ENCODE measurements around the gene TRANK1.
"Not testable (repeated sequence)": the region's sequence is repeated elsewhere in the genome, so short reads cannot be mapped to it uniquely, and the experiment has no call there.

Gene TRANK1

DNA sequence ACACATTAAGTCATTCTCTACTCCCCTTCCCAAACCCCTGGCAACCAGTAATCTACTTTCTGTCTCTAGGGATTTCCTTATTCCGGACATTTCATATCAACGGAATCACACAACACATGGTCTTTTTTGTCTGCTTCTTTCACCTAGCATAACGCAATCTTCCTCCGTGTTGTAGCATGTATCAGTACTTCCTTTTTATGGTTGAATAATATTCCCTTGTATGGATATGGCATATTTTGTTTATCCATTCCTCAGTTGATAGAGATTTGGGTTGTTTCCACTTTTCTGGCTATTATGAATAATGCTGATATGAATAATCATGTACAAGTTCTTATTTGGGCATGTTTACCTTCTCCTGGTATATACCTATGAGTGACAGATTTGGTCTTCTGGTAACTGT is 63.1 kb downstream of the TRANK1 start:
- DNase-seq, result no peak

- DNase-seq, result not testable (repeated sequence)
These were observed 65.0 kb downstream of the TRANK1 start for GRCh38 chr3:36879842-36880241.

GRCh38 chr3:36877930-36878685 is 66.7 kb downstream of the TRANK1 start:
- no peak for DNase-seq

DNA sequence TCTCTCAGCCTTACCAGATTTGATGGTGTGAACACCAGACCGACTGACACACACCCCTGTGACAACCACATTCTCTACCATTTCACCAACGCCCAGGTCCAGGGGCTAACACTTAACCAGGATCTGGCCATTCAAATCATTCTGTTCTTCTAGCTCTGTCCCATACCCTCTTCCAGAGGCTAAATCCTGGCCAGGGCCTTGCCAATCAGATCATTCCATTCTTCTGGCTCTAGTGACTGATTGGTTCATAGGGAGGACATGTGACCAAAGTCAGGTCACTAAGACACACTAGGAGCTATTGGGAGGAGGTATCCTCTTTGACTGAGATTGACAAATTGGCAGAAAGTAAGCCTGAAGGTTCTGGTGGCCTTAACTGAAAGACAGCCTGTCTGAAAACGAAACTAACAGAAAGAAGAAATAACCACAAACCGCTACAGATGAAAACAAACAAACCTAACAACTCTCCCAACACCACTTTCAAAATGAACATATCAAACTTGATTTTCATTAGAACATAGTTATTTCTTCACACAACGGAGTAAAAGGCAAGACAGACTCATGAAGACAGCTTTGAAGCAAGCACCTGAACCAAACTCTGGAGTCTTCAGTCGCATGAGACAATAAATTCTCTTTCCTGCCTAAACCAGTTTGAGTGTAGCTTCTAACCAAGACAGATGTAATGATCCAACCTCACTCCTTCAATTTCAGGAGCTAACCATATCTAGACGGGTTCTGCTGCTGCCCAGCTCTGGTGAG is 68.5 kb downstream of the TRANK1 start:
- DNase-seq, result no peak

DNA sequence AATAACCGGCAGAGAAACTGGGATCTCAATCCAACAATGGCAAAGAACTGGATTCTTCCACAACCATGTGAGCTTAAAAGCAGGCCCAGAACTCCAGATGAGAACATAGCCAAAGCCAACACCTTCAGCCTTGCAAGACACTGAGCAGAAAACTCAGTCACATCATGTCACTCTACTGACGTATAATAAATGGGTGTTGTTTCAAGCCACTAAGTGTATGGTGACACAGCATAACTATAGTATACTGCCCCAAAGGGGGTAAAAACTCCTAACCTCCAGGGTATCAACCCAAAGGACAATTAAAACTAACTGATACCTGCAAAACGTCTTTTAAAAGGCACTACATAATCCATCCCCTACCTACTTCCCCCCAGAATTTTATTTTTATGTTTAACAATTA is 69.5 kb downstream of the TRANK1 start:
- no peak for DNase-seq

DNA sequence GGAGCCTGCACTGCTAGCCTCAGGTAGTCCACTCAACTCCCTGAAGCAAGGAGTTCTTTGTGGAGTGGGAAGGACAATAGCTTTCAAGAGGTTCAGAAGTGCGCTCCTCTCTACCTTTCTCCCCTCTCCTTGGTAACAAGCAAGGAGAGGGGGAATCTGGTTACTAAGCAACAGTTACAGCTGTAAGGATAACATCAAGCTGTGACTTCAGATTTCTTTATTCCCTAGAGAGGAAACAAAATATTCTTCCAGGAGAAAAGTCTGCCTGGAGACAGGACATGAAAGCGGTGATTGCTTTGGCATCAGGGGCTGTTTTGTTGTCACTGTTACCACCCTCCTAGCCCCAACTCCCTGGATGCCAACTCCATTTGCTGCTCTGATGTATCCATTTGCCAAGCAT is 70.4 kb downstream of the TRANK1 start:
- DNase-seq, result no peak

- DNase-seq, result no peak
These were observed 73.3 kb downstream of the TRANK1 start for GRCh38 chr3:36871379-36872126.

GRCh38 chr3:36868614-36869436 is 76.0 kb downstream of the TRANK1 start:
- DNase-seq, result peak; percentile 36

DNA sequence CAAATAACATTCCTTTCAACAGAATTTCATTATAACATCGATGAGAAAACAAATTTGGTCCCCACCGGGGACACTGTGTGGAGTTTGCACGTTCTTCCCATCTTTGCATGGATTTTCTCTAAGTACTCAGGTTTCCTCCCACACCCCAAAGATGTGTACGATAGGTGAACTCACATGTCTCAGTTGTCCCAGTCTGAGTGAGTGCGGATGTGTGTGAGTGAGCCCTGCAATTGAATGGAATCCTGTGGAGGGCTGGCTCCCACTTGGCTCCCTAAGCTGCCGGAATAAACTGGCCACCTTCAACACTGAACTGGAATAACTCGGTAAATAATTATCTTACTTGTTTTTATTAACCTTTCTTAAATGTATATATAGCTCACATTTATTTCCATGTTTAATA is 77.0 kb downstream of the TRANK1 start:
- DNase-seq, result no peak

GRCh38 chr3:36866368-36866767 is 78.5 kb downstream of the TRANK1 start:
- no peak for DNase-seq

GRCh38 chr3:36864180-36865053 is 80.4 kb downstream of the TRANK1 start:
- no peak for DNase-seq

- DNase-seq, result no peak
These were observed 82.6 kb downstream of the TRANK1 start for GRCh38 chr3:36862076-36862755.

DNA sequence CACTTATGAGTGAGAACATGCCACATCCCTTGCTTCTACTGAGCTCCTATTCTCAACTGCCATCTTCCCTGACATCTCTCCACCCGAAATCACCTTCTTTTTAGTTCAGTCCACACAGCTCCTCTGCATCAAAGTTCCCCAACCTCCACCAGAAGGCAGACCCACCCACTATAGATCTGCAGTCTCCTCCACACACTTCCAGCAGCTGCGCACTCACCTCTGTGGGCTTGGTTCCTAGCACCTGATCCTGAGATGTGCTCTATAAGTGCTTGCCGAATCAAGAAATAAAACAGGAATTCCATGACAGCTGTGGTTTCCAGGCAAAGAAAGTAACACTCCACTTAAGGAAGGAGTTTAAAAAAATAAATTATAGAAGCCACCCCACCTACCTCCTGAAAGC is 85.4 kb downstream of the TRANK1 start:
- no peak for DNase-seq

DNA sequence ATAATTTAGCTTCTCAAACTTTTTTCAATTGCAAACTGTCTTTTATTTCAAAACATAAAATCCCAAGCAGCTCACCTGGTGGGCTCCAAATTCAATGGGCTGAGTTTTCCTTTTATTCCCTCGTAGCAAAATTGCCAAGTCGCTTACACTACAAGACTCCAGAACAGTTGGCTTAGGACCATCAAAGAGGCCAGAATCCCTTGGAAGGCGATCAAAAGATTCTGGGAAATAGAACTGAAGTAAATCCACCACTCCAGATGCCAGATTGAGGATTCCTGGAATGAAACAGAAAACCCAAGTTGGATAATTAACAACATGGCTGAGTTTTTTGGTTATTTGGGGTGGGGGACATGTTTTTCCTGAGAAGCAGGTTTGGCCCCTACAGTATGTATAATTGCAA is 92.8 kb downstream of the TRANK1 start:
- DNase-seq, result no peak

DNA sequence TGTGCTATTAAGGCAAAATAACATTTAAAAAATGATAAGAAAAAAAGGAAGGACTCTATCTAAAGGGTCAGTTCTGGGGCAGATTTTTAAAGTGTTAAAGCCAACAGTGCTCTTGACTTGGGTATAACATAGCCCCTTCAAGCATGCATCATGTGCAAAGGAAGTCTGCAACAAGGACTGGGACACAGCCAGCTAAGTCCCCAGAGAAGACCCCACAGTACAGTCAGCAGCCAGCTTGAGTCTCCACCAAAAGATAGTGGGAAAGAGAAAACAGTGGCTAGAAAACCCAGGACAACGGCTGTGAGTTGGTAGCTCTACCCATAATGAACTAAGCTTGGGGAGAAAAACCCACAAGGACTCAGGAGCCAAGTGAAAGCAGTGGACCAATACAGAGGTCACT is 94.1 kb downstream of the TRANK1 start:
- DNase-seq, result no peak

- DNase-seq, result no peak
These were observed 98.4 kb downstream of the TRANK1 start for GRCh38 chr3:36846406-36846805.

DNA sequence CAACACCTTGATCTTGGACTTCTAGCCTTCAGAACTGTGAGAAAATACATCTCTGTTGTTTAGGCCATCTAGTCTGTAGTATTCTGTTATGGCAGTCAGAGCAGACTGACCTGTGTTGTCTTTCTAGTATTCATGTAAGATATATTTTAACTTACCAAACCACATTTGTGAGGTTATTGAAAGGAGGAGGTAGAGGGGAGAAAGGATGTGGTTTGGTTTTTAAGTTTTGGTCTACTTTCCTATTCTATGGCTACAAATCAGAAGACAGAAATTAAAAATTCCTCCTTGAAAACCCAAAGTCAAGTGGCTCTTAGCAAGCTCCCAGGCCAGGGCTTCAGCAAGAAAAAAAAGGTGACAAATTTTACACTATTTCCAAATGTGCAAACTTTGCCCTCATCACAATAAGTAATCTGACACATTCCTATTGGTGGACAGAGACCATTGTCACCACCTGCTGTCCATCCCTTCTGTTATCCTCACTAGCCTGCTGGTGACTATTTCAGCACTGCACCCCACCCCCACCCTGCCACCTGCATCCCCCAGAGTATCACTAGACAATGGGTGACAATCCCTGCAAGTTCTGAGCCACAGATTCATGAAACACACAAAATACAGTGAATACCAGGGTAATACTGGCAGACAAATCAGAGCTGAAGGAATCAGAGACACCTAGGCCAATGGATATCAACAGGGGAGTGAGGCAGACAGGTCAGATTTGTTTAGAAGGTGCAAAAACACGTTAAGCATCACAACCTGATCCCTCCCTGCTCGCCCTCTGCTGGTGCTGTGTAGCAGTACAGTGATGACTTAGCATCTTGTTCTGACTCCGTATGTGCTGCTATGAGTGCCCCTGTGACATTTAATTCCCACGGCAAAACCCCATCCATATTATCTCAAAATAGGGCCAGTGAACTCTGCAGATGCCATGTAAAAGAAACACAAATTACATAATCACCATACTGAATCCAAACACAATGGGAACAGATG is 101.5 kb downstream of the TRANK1 start:
- DNase-seq, result peak; percentile 65

GRCh38 chr3:36842275-36842674 is 102.6 kb downstream of the TRANK1 start:
- DNase-seq, result no peak

GRCh38 chr3:36840453-36840921 is 104.4 kb downstream of the TRANK1 start:
- no peak for DNase-seq

DNA sequence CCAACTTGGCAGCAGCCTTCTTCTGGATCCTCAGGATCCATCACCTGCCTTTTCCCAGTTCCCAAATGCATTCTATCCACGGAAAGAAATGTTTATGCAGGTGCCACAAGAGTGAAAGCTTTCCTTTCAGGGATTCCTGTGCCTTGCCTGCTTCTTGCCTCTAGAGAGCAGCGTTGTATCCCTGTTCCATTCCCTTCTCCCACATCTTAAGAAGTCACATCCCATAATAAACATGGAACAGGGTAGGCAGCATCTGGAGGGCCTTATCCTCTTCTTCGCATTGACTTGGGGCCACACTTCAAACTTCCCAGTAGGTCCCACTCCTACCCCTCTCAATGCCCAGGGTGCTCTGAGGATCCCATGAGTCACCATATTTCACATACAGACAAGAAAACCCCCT is 107.8 kb downstream of the TRANK1 start:
- no peak for DNase-seq

Measured in stimulated activated CD4-positive, alpha-beta T cell treated with anti-CD3 and anti-CD28 coated beads, Interleukin-4, amount 100 ng/mL, for 1 hour (primary cell).